ENCODE measurements around the gene KRTAP10-12. TPM values are rescaled to one million over a fixed set of nuclear protein-coding genes. Genes with fewer than 3 reads are reported as not detected.
A peak's percentile ranks its signal among the peaks of the same experiment; 100 is the strongest.

KRTAP10-12 gene
- total and polyA plus RNA-seq, 2 of the 13 experiments (the other 11 are each of a cell fraction or from before 2014, with no cell fraction given) = not detected

- TF ChIP-seq ZUFSP (CRISPR knock-in tag; IDR thresholded peaks at IDR 0.05; ENCODE audit: borderline replicate concordance) = no peak
- no peak for TF ChIP-seq HNRNPL (IDR thresholded peaks at IDR 0.05; ENCODE audit: low read depth, low read length)
- TF ChIP-seq ZNF292 (CRISPR knock-in tag; IDR thresholded peaks at IDR 0.05; ENCODE audit: borderline replicate concordance, low read depth) = peak; percentile 54; the same call in 1 of the 2 replicates
- no peak for TF ChIP-seq SMARCE1 (IDR thresholded peaks at IDR 0.05; ENCODE audit: borderline replicate concordance)
- no peak for TF ChIP-seq HIVEP1 (CRISPR knock-in tag; IDR thresholded peaks at IDR 0.05)
- no peak for TF ChIP-seq ZNF891 (CRISPR knock-in tag; IDR thresholded peaks at IDR 0.05)
- TF ChIP-seq TMF1 (CRISPR knock-in tag; IDR thresholded peaks at IDR 0.05; ENCODE audit: low read depth) = no peak
- TF ChIP-seq BORCS8-MEF2B (CRISPR knock-in tag; IDR thresholded peaks at IDR 0.05) = no peak
- no peak for TF ChIP-seq ZNF614 (CRISPR knock-in tag; IDR thresholded peaks at IDR 0.05; ENCODE audit: borderline replicate concordance)
- no peak for TF ChIP-seq IRF1 (CRISPR knock-in tag; IDR thresholded peaks at IDR 0.05; ENCODE audit: low read depth)
- no peak for TF ChIP-seq DNMT3B (CRISPR knock-in tag; conservative IDR thresholded peaks at IDR 0.05)
- no peak for TF ChIP-seq ZNF879 (CRISPR knock-in tag; IDR thresholded peaks at IDR 0.05)
- peak; percentile 72; the same call in 1 of the 2 replicates for TF ChIP-seq MIER3 (CRISPR knock-in tag; IDR thresholded peaks at IDR 0.05; ENCODE audit: borderline replicate concordance)
- no peak for TF ChIP-seq ATF3 (CRISPR knock-in tag; IDR thresholded peaks at IDR 0.05)
- TF ChIP-seq FOXC1 (CRISPR knock-in tag; IDR thresholded peaks at IDR 0.05; ENCODE audit: borderline replicate concordance) = peak; percentile 55; the same call in 1 of the 2 replicates
- no peak for TF ChIP-seq ZFY (CRISPR knock-in tag; IDR thresholded peaks at IDR 0.05)
- TF ChIP-seq ELK4 (CRISPR knock-in tag; IDR thresholded peaks at IDR 0.05; ENCODE audit: borderline replicate concordance) = no peak
- no peak for TF ChIP-seq FOXK2 (IDR thresholded peaks at IDR 0.05)
- TF ChIP-seq STAG1 (CRISPR knock-in tag; IDR thresholded peaks at IDR 0.05) = no peak
- TF ChIP-seq ZNF232 (CRISPR knock-in tag; IDR thresholded peaks at IDR 0.05; ENCODE audit: borderline replicate concordance) = 0 out of 2 replicates have a peak, but pooled peaks have one; percentile 80
- TF ChIP-seq HMG20A (CRISPR knock-in tag; IDR thresholded peaks at IDR 0.05; ENCODE audit: borderline replicate concordance) = peak; percentile 65; the same call in 1 of the 2 replicates
- TF ChIP-seq ARNT (IDR thresholded peaks at IDR 0.05) = no peak
- TF ChIP-seq ZNF235 (CRISPR knock-in tag; IDR thresholded peaks at IDR 0.05; ENCODE audit: borderline replicate concordance) = no peak
These were observed 3.4 kb downstream of the KRTAP10-12 start (continued) for GRCh38 chr21:44700101-44701022.
